ENCODE data around the gene ALDH1A2. TPM values are rescaled to one million over a fixed set of nuclear protein-coding genes. Genes with fewer than 3 reads are reported as not detected.

The ALDH1A2 gene
- polyA plus RNA-seq, 1 experiment = 0.68 TPM

- no peak for DNase-seq (ENCODE audit: low read depth, low spot score)
- POLR2A ChIA-PET = no interaction called here
- Histone ChIP-seq H3K9me3 (ENCODE audit: control insufficient read depth, insufficient read depth, low read length) (no peaks in the 10 kb centered on the region), H3K4me3 (ENCODE audit: low read depth, low read length) (no peak overlapping the region), H3K27me3 (ENCODE audit: control insufficient read depth, insufficient read depth, low read length) (peaks cover 4% of the 10 kb centered on the region), H3K27ac (ENCODE audit: low read depth, low read length) (no peak overlapping the region)
- no peak for TF ChIP-seq CTCF (IDR thresholded peaks at IDR 0.05; ENCODE audit: low read depth, low read length)
- CTCF ChIA-PET = no interaction called here
Observed at GRCh38 chr15:57915827-57916531, 149.5 kb downstream of the ALDH1A2 start.

GRCh38 chr15:57914350-57915055, 151.0 kb downstream of the ALDH1A2 start:
- Histone ChIP-seq H3K27me3 (ENCODE audit: control insufficient read depth, insufficient read depth, low read length) (peaks cover 4% of the 10 kb centered on the region), H3K27ac (ENCODE audit: low read depth, low read length) (no peak overlapping the region), H3K4me3 (ENCODE audit: low read depth, low read length) (no peak overlapping the region), H3K9me3 (ENCODE audit: control insufficient read depth, insufficient read depth, low read length) (no peaks in the 10 kb centered on the region)
- DNase-seq (ENCODE audit: low read depth, low spot score) = no peak
- CTCF ChIA-PET = no interaction called here
- POLR2A ChIA-PET = no interaction called here
- TF ChIP-seq CTCF (IDR thresholded peaks at IDR 0.05; ENCODE audit: low read depth, low read length) = no peak

- H3K9me3 ChIP-seq (ENCODE audit: control insufficient read depth, insufficient read depth, low read length) = no peaks in the 10 kb centered on the region
- ChIA-PET CTCF (no interaction called here), POLR2A (no interaction called here)
- DNase-seq (ENCODE audit: low read depth, low spot score) = no peak
- TF ChIP-seq CTCF (IDR thresholded peaks at IDR 0.05; ENCODE audit: low read depth, low read length) = no peak
- no peak overlapping the region for H3K4me3 ChIP-seq (ENCODE audit: low read depth, low read length)
- peaks cover 6% of the 10 kb centered on the region for H3K27me3 ChIP-seq (ENCODE audit: control insufficient read depth, insufficient read depth, low read length)
- H3K27ac ChIP-seq (ENCODE audit: low read depth, low read length) = no peak overlapping the region
Observed at GRCh38 chr15:57911247-57911646, 154.3 kb downstream of the ALDH1A2 start.

- ChIA-PET POLR2A (no interaction called here), CTCF (no interaction called here)
- H3K4me3 ChIP-seq (ENCODE audit: low read depth, low read length) = no peak overlapping the region
- DNase-seq (ENCODE audit: low read depth, low spot score) = no peak
- H3K27ac ChIP-seq (ENCODE audit: low read depth, low read length) = no peak overlapping the region
- no peak for TF ChIP-seq CTCF (IDR thresholded peaks at IDR 0.05; ENCODE audit: low read depth, low read length)
- no peaks in the 10 kb centered on the region for H3K9me3 ChIP-seq (ENCODE audit: control insufficient read depth, insufficient read depth, low read length)
- H3K27me3 ChIP-seq (ENCODE audit: control insufficient read depth, insufficient read depth, low read length) = peaks cover 6% of the 10 kb centered on the region
Observed at GRCh38 chr15:57910672-57911071, 154.8 kb downstream of the ALDH1A2 start.

GRCh38 chr15:57909388-57909787, 156.1 kb downstream of the ALDH1A2 start:
- no peaks in the 10 kb centered on the region for H3K9me3 ChIP-seq (ENCODE audit: control insufficient read depth, insufficient read depth, low read length)
- H3K27me3 ChIP-seq (ENCODE audit: control insufficient read depth, insufficient read depth, low read length) = peaks cover 3% of the 10 kb centered on the region
- CTCF ChIA-PET = no interaction called here
- POLR2A ChIA-PET = no interaction called here
- no peak for TF ChIP-seq CTCF (IDR thresholded peaks at IDR 0.05; ENCODE audit: low read depth, low read length)
- H3K27ac ChIP-seq (ENCODE audit: low read depth, low read length) = no peak overlapping the region
- no peak for DNase-seq (ENCODE audit: low read depth, low spot score)
- H3K4me3 ChIP-seq (ENCODE audit: low read depth, low read length) = no peak overlapping the region
